Cardiac fibroblast (primary cell): ENCODE results near the gene TMEM247.

Experiments used
- DNase-seq, 2 donors: peaks; one replicate each; pipeline versions ENCODE4 v3.0.0 to v3.0.0-alpha.2; 2010; ENCODE audit warnings: low read depth in 2 of 2
- H3K4me3 ChIP-seq, 2 donors: replicated peaks in 1 of 2; 1 replicate in 1 of 2; 2 replicates in 1 of 2; pipeline ENCODE4 v1.5.1; 2011; ENCODE audit warnings: low read depth in 2 of 2, low read length in 2 of 2, mild to moderate bottlenecking in 2 of 2, moderate library complexity in 1 of 2
- CTCF ChIP-seq: IDR thresholded peaks from one replicate; pipeline ENCODE4 v1.5.1; 2011; ENCODE audit warnings: low read depth, mild to moderate bottlenecking, low read length, inconsistent platforms

Gene TMEM247

GRCh38 chr2:46530639-46531038 lies 51.3 kb downstream of the TMEM247 start:
- no peak for TF ChIP-seq CTCF
- DNase-seq, result no peak
- H3K4me3 ChIP-seq, result no peak overlapping the region

GRCh38 chr2:46531863-46532262 lies 52.5 kb downstream of the TMEM247 start:
- H3K4me3 ChIP-seq, result no peak overlapping the region
- DNase-seq, result no peak
- TF ChIP-seq CTCF, result no peak
